RPMI7951 (cell line): ENCODE data around the gene GSTP1. TPM values are rescaled to one million over a fixed set of nuclear protein-coding genes. Genes with fewer than 3 reads are reported as not detected.

ENCODE experiments used
- DNase-seq: peaks from one replicate; pipeline ENCODE4 v3.0.0-alpha.2; 2012; ENCODE audit warnings: low read depth
- total RNA-seq: library from RNA; depleted of rRNA; stranded (reverse); fragments of >200 nt; shearing (Covaris generic); gene quantifications from 2 replicates; pipeline ENCODE4 v1.2.3, GENCODE V29; 2014; rRNA removed

GSTP1 gene
- total RNA-seq, 1 experiment from 2014 or later, result 1,090 TPM

GRCh38 chr11:67630228-67630942 lies 46.8 kb downstream of the GSTP1 start:
- DNase-seq, result peak; percentile 95

- DNase-seq, result no peak
Measured at GRCh38 chr11:67630943-67631331, 47.3 kb downstream of the GSTP1 start.

GRCh38 chr11:67631411-67631810 lies 47.8 kb downstream of the GSTP1 start:
- DNase-seq, result no peak

GRCh38 chr11:67631853-67632174 lies 48.2 kb downstream of the GSTP1 start:
- no peak for DNase-seq

GRCh38 chr11:67632175-67632981 lies 48.8 kb downstream of the GSTP1 start:
- DNase-seq, result no peak

GRCh38 chr11:67632982-67633755 lies 49.6 kb downstream of the GSTP1 start:
- DNase-seq, result no peak

GRCh38 chr11:67633758-67634365 lies 50.2 kb downstream of the GSTP1 start:
- no peak for DNase-seq

- DNase-seq, result no peak
Measured at GRCh38 chr11:67634366-67635230, 51.0 kb downstream of the GSTP1 start.

- DNase-seq, result no peak
Measured at GRCh38 chr11:67635231-67635521, 51.6 kb downstream of the GSTP1 start.

Other genes with a start within 250 kb of the GSTP1 start
- gene POLD4, start 230.3 kb upstream of the GSTP1 start, total RNA-seq, result 68.0 and 85.3 TPM in 2 replicates
- gene CLCF1, start 210.2 kb upstream of the GSTP1 start, total RNA-seq, result 4.8 and 5.4 TPM in 2 replicates
- 8.5 and 13.8 TPM in 2 replicates for gene RAD9A, start 191.8 kb upstream of the GSTP1 start, total RNA-seq
- gene PPP1CA, start 182.0 kb upstream of the GSTP1 start, total RNA-seq, result 300 and 345 TPM in 2 replicates
- gene TBC1D10C, start 179.7 kb upstream of the GSTP1 start, total RNA-seq, result not detected in 2 replicates
- gene CARNS1, start 168.1 kb upstream of the GSTP1 start, total RNA-seq, result not detected in 2 replicates
- 46.5 and 48.2 TPM in 2 replicates for gene RPS6KB2, start 155.3 kb upstream of the GSTP1 start, total RNA-seq
- gene PTPRCAP, start 146.1 kb upstream of the GSTP1 start, total RNA-seq, result 0.39 TPM in 1 of 2 replicates, not detected in the other
- gene CORO1B, start 140.3 kb upstream of the GSTP1 start, total RNA-seq, result 88.6 and 104 TPM in 2 replicates
- gene GPR152, start 131.1 kb upstream of the GSTP1 start, total RNA-seq, result not detected in 2 replicates
- not detected in 2 replicates for gene CABP4, start 128.5 kb upstream of the GSTP1 start, total RNA-seq
- gene TMEM134, start 114.6 kb upstream of the GSTP1 start, total RNA-seq, result 25.6 and 28.0 TPM in 2 replicates
- gene AIP, start 100.8 kb upstream of the GSTP1 start, total RNA-seq, result 106 and 114 TPM in 2 replicates
- 16.2 and 44.0 TPM in 2 replicates for gene PITPNM1, start 78.4 kb upstream of the GSTP1 start, total RNA-seq
- 71.7 and 84.9 TPM in 2 replicates for gene CDK2AP2, start 75.7 kb upstream of the GSTP1 start, total RNA-seq
- gene CABP2, start 60.4 kb upstream of the GSTP1 start, total RNA-seq, result not detected in 2 replicates
- gene NDUFV1, start 23.1 kb downstream of the GSTP1 start, total RNA-seq, result 203 and 251 TPM in 2 replicates
- gene NUDT8, start 46.1 kb downstream of the GSTP1 start, total RNA-seq, result 7.2 and 11.6 TPM in 2 replicates
- not detected in 2 replicates for gene TBX10, start 56.0 kb downstream of the GSTP1 start, total RNA-seq
- gene ACY3, start 66.9 kb downstream of the GSTP1 start, total RNA-seq, result 0.96 TPM in 1 of 2 replicates, not detected in the other
- gene ALDH3B2, start 90.8 kb downstream of the GSTP1 start, total RNA-seq, result not detected in 2 replicates